Loucy (cell line): ENCODE measurements around the gene CDADC1.

Experiments
- EZH2phosphoT487 ChIP-seq: fragments of 200-600 bp; IDR thresholded peaks from 2 replicates; pipeline ENCODE4 v1.6.1; 2018; ENCODE audit warnings: antibody characterized with exemption, mild to moderate bottlenecking, moderate library complexity, borderline replicate concordance
- TF ChIP-seq, protein P1 (sequence below): fragments of 200-600 bp; sonication (generic); conservative IDR thresholded peaks from 2 replicates; pipeline ENCODE4 v1.5.1; 2014; ENCODE audit warnings: mild to moderate bottlenecking, antibody characterized with exemption, low read length

DNA sequence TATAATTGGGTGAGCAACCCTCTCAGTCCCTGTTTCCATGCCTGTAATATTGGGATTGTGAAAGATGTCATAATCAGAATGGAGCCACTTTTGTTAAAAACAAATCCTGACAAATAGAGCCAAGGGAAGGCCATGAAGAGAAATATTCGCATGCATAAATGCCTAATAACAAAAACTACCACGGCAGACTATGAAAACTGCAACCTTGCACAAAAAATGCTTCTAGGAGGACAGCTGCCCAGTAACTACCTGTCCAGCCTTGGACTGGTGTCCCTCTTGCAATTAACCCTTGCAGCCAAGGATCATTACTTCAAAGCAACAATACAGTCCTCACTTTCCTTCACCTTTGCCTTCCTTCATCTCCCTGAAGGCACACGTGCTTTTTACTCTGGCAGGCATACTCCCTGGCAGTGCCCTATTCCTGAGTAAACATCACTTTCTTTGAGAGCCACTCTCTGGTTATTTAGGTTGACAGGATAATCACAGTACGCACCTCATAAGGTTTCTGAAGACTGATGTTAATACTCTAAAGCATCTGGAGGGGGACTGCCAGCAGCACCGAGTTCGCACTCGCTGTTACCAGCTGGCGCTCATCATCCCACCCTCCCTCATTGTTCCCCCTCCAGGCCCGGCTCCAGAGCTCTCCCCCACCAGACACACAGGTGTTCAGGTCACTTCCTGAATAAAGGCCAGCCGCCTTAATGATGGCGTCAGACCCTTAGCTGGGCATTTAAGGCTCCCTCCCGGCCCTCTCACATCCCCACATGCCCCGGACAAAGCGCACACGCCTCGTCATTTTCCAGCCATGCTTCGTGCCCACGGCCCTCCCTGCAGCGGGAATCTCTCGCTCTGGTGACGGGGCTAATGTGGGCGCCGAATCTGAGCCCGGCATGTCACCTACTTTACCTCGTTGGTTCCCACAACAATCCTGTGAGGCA is 57.3 kb downstream of the CDADC1 start:
- TF ChIP-seq, protein P1, sequence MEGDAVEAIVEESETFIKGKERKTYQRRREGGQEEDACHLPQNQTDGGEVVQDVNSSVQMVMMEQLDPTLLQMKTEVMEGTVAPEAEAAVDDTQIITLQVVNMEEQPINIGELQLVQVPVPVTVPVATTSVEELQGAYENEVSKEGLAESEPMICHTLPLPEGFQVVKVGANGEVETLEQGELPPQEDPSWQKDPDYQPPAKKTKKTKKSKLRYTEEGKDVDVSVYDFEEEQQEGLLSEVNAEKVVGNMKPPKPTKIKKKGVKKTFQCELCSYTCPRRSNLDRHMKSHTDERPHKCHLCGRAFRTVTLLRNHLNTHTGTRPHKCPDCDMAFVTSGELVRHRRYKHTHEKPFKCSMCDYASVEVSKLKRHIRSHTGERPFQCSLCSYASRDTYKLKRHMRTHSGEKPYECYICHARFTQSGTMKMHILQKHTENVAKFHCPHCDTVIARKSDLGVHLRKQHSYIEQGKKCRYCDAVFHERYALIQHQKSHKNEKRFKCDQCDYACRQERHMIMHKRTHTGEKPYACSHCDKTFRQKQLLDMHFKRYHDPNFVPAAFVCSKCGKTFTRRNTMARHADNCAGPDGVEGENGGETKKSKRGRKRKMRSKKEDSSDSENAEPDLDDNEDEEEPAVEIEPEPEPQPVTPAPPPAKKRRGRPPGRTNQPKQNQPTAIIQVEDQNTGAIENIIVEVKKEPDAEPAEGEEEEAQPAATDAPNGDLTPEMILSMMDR: no peak
- TF ChIP-seq EZH2phosphoT487: no peak
